Testis (tissue), 3 donors: ENCODE data around the gene HOXA13. TPM values are rescaled to one million over a fixed set of nuclear protein-coding genes. Genes with fewer than 3 reads are reported as not detected.
A peak's percentile ranks its signal among the peaks of the same experiment; 100 is the strongest.

Source experiments
- DNase-seq: peaks from one replicate; pipeline ENCODE4 v3.0.0-alpha.2; 2019
- H3K27ac ChIP-seq, 2 donors: fragments of 200-600 bp; sonication (generic); one replicate each; pipeline ENCODE4 v1.5.1; 2019
- H3K27me3 ChIP-seq: fragments of 200-600 bp; sonication (generic); one replicate; pipeline ENCODE4 v1.5.1; 2019
- H3K36me3 ChIP-seq: fragments of 200-600 bp; sonication (generic); one replicate; pipeline ENCODE4 v1.5.1; 2017; ENCODE audit warnings: low read depth; ENCODE audit errors: missing control alignments
- H3K4me1 ChIP-seq: fragments of 200-600 bp; sonication (generic); one replicate; pipeline ENCODE4 v1.5.1; 2019
- H3K4me3 ChIP-seq, 2 donors: fragments of 200-600 bp; sonication (generic); one replicate each; pipeline ENCODE4 v1.5.1; 2017 to 2019
- H3K9me3 ChIP-seq: fragments of 200-600 bp; sonication (generic); one replicate; pipeline ENCODE4 v1.5.1; 2017
- POLR2A ChIP-seq: fragments of 450-650 bp; IDR thresholded peaks from one replicate; pipeline ENCODE4 v1.6.1; 2017; ENCODE audit warnings: antibody characterized with exemption, mild to moderate bottlenecking, moderate library complexity
- WGBS, 2 donors: methylation state at CpG; one replicate each; pipeline ENCODE4 v1.1.5; 2018; 5-methylcytosine and 5-hydroxymethylcytosine counted together
- intact Hi-C: fragments of 100-400 bp; cut with DNase I; formaldehyde crosslinking; loops from one replicate; pipeline ENCODE4 v1.15.1; 2023; ENCODE audit warnings: low total_unique reads
- polyA plus RNA-seq: library from polyadenylated mRNA; stranded (reverse); fragments of 350-450 nt; fragmentation: Illumina TruSeq; extraction: RNeasy Lipid Tissue Mini Kit (QIAGEN cat#74804); gene quantifications from one replicate; pipeline ENCODE4 v1.2.3, GENCODE V29; 2014; ENCODE audit warnings: low read depth, low replicate concordance; ENCODE audit not compliant: insufficient read depth
- total RNA-seq, 2 donors: library from RNA; depleted of rRNA; stranded (reverse); fragments of >200 nt; gene quantifications; one replicate each; pipeline ENCODE4 v1.2.3, GENCODE V29; 2016
- TF ChIP-seq, protein P1 (sequence below), 3 experiments: fragments of 450-650 bp in 2 of 3; fragments of 200-600 bp in 1 of 3; sonication (generic) in 1 of 3; IDR thresholded peaks; one replicate each; pipeline ENCODE4 v1.5.1; 2016 to 2019; ENCODE audit warnings: antibody characterized with exemption in 3 of 3, mild to moderate bottlenecking in 2 of 3, moderate library complexity in 1 of 3

HOXA13 gene
- total and polyA plus RNA-seq, 3 donors from 2014 or later: 0.30 TPM; not detected in 2

DNA sequence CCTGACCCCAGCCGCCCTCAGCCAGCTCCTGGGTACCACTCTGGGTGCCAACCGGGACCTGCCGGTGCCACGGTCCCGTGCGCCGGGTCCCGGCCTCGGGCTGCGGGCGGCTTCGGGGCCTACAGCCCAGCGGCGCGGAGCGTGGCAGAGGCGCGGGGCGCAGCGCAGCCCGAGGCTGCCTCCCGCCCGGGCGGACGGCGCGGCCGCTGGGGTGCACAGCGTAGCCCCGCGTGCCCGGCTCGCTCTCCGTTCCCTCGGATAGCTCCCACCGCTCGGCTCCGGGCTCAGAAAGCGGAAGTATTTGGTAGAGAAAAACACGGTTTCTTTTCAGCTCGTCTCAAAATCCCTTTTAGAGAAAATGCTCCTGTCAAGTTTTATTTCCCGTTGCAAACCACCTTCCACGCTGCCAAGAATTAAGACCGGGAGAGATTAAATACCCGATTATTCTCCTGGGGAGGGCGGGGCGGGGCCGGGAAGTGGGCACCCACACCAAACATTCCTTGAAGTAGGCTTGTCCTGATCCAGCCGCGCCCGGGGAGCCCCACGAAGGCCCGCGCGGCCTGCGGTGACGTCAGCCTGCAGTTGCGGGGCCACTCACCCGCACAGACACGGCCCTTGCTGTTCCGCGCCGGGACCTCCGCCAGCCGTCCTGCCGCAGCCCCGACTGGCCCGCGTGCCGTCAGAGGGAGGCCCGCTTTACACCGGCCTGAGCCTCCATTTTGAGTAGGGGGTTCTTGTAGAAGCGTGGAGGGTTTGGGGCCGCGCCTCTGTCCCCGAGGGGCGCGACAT, 7.2 kb downstream of the HOXA13 start:
- intact Hi-C loops: loop anchor here (10.0 kb wide), 2 partner anchors 742 to 892 kb away; no protein-coding TSS in a partner anchor
- DNase-seq: no peak

GRCh38 chr7:27191833-27192545, 7.9 kb downstream of the HOXA13 start:
- Histone ChIP-seq H3K27me3 (no peaks in the 10 kb centered on the region), H3K27ac (no peak overlapping the region), H3K9me3 (no peaks in the 10 kb centered on the region), H3K4me1 (peaks cover 9% of the 10 kb centered on the region), H3K36me3 (no peaks in the 10 kb centered on the region), H3K4me3 (peak overlapping the region in 1 of 2 donors; percentile 11)
- TF ChIP-seq POLR2A: no peak
- TF ChIP-seq, protein P1, sequence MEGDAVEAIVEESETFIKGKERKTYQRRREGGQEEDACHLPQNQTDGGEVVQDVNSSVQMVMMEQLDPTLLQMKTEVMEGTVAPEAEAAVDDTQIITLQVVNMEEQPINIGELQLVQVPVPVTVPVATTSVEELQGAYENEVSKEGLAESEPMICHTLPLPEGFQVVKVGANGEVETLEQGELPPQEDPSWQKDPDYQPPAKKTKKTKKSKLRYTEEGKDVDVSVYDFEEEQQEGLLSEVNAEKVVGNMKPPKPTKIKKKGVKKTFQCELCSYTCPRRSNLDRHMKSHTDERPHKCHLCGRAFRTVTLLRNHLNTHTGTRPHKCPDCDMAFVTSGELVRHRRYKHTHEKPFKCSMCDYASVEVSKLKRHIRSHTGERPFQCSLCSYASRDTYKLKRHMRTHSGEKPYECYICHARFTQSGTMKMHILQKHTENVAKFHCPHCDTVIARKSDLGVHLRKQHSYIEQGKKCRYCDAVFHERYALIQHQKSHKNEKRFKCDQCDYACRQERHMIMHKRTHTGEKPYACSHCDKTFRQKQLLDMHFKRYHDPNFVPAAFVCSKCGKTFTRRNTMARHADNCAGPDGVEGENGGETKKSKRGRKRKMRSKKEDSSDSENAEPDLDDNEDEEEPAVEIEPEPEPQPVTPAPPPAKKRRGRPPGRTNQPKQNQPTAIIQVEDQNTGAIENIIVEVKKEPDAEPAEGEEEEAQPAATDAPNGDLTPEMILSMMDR (IDR thresholded peaks at IDR 0.05): no peak
- WGBS, 2 donors: 22 to 33% methylated on average over 13 to 36 of the region's 42 CpGs
- intact Hi-C loops: loop anchor here (10.0 kb wide), 2 partner anchors 743 to 893 kb away; no protein-coding TSS in a partner anchor
- DNase-seq: no peak

More for the DNA sequence above, 7.2 kb downstream of the HOXA13 start:
- Histone ChIP-seq H3K9me3 (no peaks in the 10 kb centered on the region), H3K27me3 (no peaks in the 10 kb centered on the region), H3K4me3 (peak overlapping the region; percentile 11 to 27), H3K27ac (no peak overlapping the region), H3K4me1 (peaks cover 9% of the 10 kb centered on the region), H3K36me3 (no peaks in the 10 kb centered on the region)
- TF ChIP-seq, protein P1 (IDR thresholded peaks at IDR 0.05): no peak
- no peak for TF ChIP-seq POLR2A
- 2% methylated on average over 17 to 72 of the region's 78 CpGs for WGBS, 2 donors

GRCh38 chr7:27191161-27191731, 8.6 kb downstream of the HOXA13 start:
- Histone ChIP-seq H3K4me3 (no peak overlapping the region), H3K36me3 (no peaks in the 10 kb centered on the region), H3K27ac (no peak overlapping the region), H3K27me3 (no peaks in the 10 kb centered on the region), H3K4me1 (peaks cover 9% of the 10 kb centered on the region), H3K9me3 (no peaks in the 10 kb centered on the region)
- DNase-seq: no peak
- intact Hi-C loops: loop anchor here (10.0 kb wide), 2 partner anchors 744 to 894 kb away; no protein-coding TSS in a partner anchor
- TF ChIP-seq, protein P1 (IDR thresholded peaks at IDR 0.05): no peak
- no peak for TF ChIP-seq POLR2A
- 39 to 42% methylated on average over 15 of the region's 15 CpGs for WGBS, 2 donors

DNA sequence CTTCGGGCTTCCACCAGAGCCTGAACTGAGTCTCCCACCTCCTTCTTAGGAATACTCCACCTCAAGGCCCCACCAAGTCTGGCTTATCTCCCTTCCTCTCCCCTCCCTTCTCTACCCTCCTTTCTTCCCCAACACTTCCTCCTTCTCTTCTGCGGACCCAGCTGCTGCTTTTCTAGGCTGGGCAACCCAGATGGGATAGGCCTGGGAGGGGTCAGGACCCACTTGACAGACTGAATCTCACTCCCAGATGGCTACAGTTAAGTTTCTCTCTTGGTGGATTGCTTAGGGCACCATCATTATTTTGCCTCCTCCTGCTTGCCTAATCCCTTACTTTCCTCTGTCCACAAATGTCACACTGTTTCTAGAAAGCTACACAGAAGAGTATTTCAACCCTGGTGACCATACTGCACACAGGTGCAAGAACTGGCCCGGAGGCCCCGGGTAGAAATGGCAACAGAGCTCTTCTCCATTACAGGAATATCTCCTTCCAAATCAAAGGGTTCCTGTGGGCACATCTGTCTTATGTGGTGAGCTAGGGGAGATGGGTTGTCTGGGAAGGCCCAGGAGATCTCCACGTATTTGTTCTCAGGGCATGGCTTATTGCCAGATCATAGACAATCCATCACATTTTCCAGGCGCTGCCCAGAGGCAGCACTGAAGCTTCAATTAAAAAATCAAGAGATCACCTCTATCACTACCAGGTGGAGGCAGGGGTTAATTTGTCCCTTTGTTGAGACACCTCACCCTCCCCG, 9.7 kb downstream of the HOXA13 start:
- WGBS, 2 donors: 60 to 64% methylated on average over 7 of the region's 7 CpGs

More for the DNA sequence above, 9.7 kb downstream of the HOXA13 start:
- no peaks in the 10 kb centered on the region for H3K9me3 ChIP-seq
- H3K27me3 ChIP-seq: peaks cover 8% of the 10 kb centered on the region
- DNase-seq: no peak
- intact Hi-C loops: loop anchor here (10.0 kb wide), 2 partner anchors 745 to 895 kb away; no protein-coding TSS in a partner anchor
- no peaks in the 10 kb centered on the region for H3K36me3 ChIP-seq
- TF ChIP-seq, protein P1 (IDR thresholded peaks at IDR 0.05): no peak
- TF ChIP-seq POLR2A: no peak
- H3K27ac ChIP-seq: no peak overlapping the region
- H3K4me3 ChIP-seq: no peak overlapping the region
- peaks cover 9% of the 10 kb centered on the region for H3K4me1 ChIP-seq
